Adrenal gland (tissue), 12 donors: Measurements from ENCODE around the gene ADSS2. TPM values are rescaled to one million over a fixed set of nuclear protein-coding genes. Genes with fewer than 3 reads are reported as not detected.

Experiments used
- DNase-seq, 7 donors: peaks; one replicate each; pipeline ENCODE4 v3.0.0-alpha.2; 2019 to 2020
- H3K27ac ChIP-seq, 5 donors: fragments of 200-600 bp; sonication (generic) in 4 of 5; 1 replicate in 3 of 5; 2 replicates in 2 of 5; pipeline versions ENCODE4 v1.5.1 to v1.8.0; 2016 to 2020; ENCODE audit warnings: mild to moderate bottlenecking in 1 of 5
- H3K27me3 ChIP-seq: fragments of 200-600 bp; 2 replicates; pipeline ENCODE4 v1.8.0; 2021
- H3K36me3 ChIP-seq, 2 donors: fragments of 200-600 bp; replicated peaks in 1 of 2; 1 replicate in 1 of 2; 2 replicates in 1 of 2; pipeline versions ENCODE4 v1.5.1 to v1.8.0; 2018 to 2022
- H3K4me1 ChIP-seq, 2 donors: fragments of 200-600 bp; replicated peaks in 1 of 2; 1 replicate in 1 of 2; 2 replicates in 1 of 2; pipeline versions ENCODE4 v1.5.1 to v1.8.0; 2018 to 2021
- H3K4me3 ChIP-seq, 4 donors: fragments of 200-600 bp; sonication (generic) in 3 of 4; one replicate each; pipeline ENCODE4 v1.5.1; 2016 to 2018
- H3K9me3 ChIP-seq, 3 donors: fragments of 200-600 bp; sonication (generic) in 1 of 3; replicated peaks in 1 of 3; 1 replicate in 2 of 3; 2 replicates in 1 of 3; pipeline versions ENCODE4 v1.5.1 to v1.8.0; 2016 to 2021
- CTCF ChIP-seq, 6 experiments: fragments of 450-650 bp in 4 of 6; fragments of 200-600 bp in 2 of 6; sonication (generic) in 1 of 6; IDR thresholded peaks; 1 replicate in 5 of 6; 2 replicates in 1 of 6; pipeline versions ENCODE4 v1.5.1 to v1.8.0; 2016 to 2021; ENCODE audit warnings: antibody characterized with exemption in 6 of 6, mild to moderate bottlenecking in 2 of 6, moderate library complexity in 1 of 6
- POLR2A ChIP-seq, 2 donors: fragments of 450-650 bp; IDR thresholded peaks; one replicate each; pipeline ENCODE4 v1.6.1; 2017; ENCODE audit warnings: antibody characterized with exemption in 2 of 2, mild to moderate bottlenecking in 2 of 2, moderate library complexity in 1 of 2
- whole genome bisulfite sequencing, 4 donors: extraction: QIAGEN DNeasy Blood & Tissue Kit in 2 of 4; methylation state at CpG; one replicate each; pipeline versions ENCODE4 v1.1.5 to v1.1.7; 2013 to 2017; 5-methylcytosine and 5-hydroxymethylcytosine counted together
- intact Hi-C, 2 donors: fragments of 100-400 bp; cut with DNase I; formaldehyde crosslinking; loops; one replicate each; pipeline versions ENCODE4 v1.14.1 to v1.15.0; 2022 to 2023
- polyA plus RNA-seq, 3 donors: library from polyadenylated mRNA; stranded (reverse); fragments of 200-250 nt in 2 of 3; fragments of 350-450 nt in 1 of 3; fragmentation: Illumina TruSeq in 1 of 3; extraction: RNeasy Lipid Tissue Mini Kit (QIAGEN cat#74804) in 1 of 3; gene quantifications; one replicate each; pipeline ENCODE4 v1.2.3, GENCODE V29; 2013 to 2014
- total RNA-seq, 9 donors: library from RNA; depleted of rRNA in 4 of 9; stranded (reverse); fragments of >200 nt in 4 of 9; fragments of 120-200 nt in 1 of 9; fragmentation: NEBNext Ultra II Directional in 1 of 9; extraction: Animal tissue kit (Norgen Biotek cat#: 25700) in 1 of 9; gene quantifications; one replicate each; pipeline versions ENCODE4 v1.1.0 to v1.2.4, GENCODE V29; 2013 to 2023
- donor health status: healthy with polysubstance abuse.
- donor health status: Bipolar disorder and iron deficiency.
- donor health status: DM: yes; HTN: yes; CAD: no.
- donor health status: DM: no; HTN: no; CAD: no.
- donor health status: DM: no; HTN: no; CAD: no.
- donor health status: DM: yes; HTN: yes; CAD: no.

Gene ADSS2
- total and polyA plus RNA-seq, 12 donors: 13.5 to 49.0 (median 27.0) TPM

DNA sequence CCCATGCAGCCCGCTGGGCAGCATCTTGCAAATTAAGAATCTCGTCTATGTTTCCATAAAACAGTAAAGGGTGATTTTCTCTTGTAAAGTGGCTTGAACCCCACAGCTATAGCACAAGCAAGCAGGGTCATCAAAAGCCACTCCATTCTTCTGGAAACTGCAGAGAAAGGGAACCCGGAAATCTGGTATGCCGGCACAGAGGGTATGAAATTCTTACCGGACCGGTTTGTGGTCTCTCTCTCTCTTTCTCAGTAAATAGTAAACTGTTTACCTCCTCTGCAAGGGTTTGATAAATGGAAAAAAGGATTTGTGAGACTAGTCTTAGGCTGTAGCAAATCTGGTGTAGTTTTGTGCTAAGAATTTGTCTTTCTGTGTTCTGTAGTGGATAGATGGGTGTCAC lies 2.7 kb upstream of the ADSS2 start:
- no peaks in the 10 kb centered on the region for H3K9me3 ChIP-seq
- H3K4me3 ChIP-seq: no peak overlapping the region
- no peak for DNase-seq
- no peaks in the 10 kb centered on the region for H3K27me3 ChIP-seq
- no peak overlapping the region for H3K27ac ChIP-seq
- peaks cover 0 to 16% of the 10 kb centered on the region in 2 donors for H3K4me1 ChIP-seq
- TF ChIP-seq POLR2A (IDR thresholded peaks at IDR 0.05) (no peak), CTCF (IDR thresholded peaks at IDR 0.05) (no peak)
- intact Hi-C loops: loop anchor here in 1 of 2 donors (5.0 kb wide), 1 partner anchor 132 kb away; no protein-coding TSS in a partner anchor
- 74 to 86% (median 80%) methylated on average over 6 of the region's 6 CpGs for WGBS, 4 donors
- H3K36me3 ChIP-seq: no peaks in the 10 kb centered on the region

GRCh38 chr1:244451951-244452795 lies 464 bp upstream of the ADSS2 start:
- no peaks in the 10 kb centered on the region for H3K9me3 ChIP-seq
- H3K27me3 ChIP-seq: no peaks in the 10 kb centered on the region
- no peaks in the 10 kb centered on the region for H3K36me3 ChIP-seq
- intact Hi-C loops: loop anchor here in 1 of 2 donors (5.0 kb wide), 1 partner anchor 130 kb away; no protein-coding TSS in a partner anchor
- TF ChIP-seq POLR2A (IDR thresholded peaks at IDR 0.05) (peak in 1 of 2 donors; percentile 54), CTCF (IDR thresholded peaks at IDR 0.05) (peak in 5 of 6 experiments; percentile 39 to 55 (median 44))
- peak overlapping the region; percentile 95 to 98 (median 96) for H3K27ac ChIP-seq
- WGBS, 4 donors: 5 to 28% (median 7%) methylated on average over 10 to 47 of the region's 47 CpGs
- peak; percentile 99 to 100 (median 99) for DNase-seq
- peaks cover 0 to 39% of the 10 kb centered on the region in 2 donors for H3K4me1 ChIP-seq
- peak overlapping the region in 2 of 4 donors; percentile 88 to 90 for H3K4me3 ChIP-seq

- H3K27me3 ChIP-seq: no peaks in the 10 kb centered on the region
- 0 to 2% (median 1%) methylated on average over 17 to 41 of the region's 41 CpGs for WGBS, 4 donors
- DNase-seq: peak; percentile 58 to 74 (median 65)
- no peak for TF ChIP-seq CTCF (IDR thresholded peaks at IDR 0.05)
- TF ChIP-seq POLR2A (IDR thresholded peaks at IDR 0.05): peak in 1 of 2 donors; percentile 36
- peak overlapping the region; percentile 51 to 92 (median 89) for H3K4me3 ChIP-seq
- H3K27ac ChIP-seq: peak overlapping the region; percentile 95 to 98 (median 96)
- H3K36me3 ChIP-seq: no peaks in the 10 kb centered on the region
- no peaks in the 10 kb centered on the region for H3K9me3 ChIP-seq
- H3K4me1 ChIP-seq: peaks cover 0 to 50% of the 10 kb centered on the region in 2 donors
- intact Hi-C loops: loop anchor here in 1 of 2 donors (5.0 kb wide), 1 partner anchor 129 kb away; no protein-coding TSS in a partner anchor
Measured at GRCh38 chr1:244450597-244451538, 841 bp downstream of the ADSS2 start.
